PFSK-1 (cell line): Measurements from ENCODE around the gene FNIP1. TPM values are rescaled to one million over a fixed set of nuclear protein-coding genes. Genes with fewer than 3 reads are reported as not detected.

Experiments used
- FOXP2 ChIP-seq: optimal IDR thresholded peaks from 2 replicates; pipeline ENCODE3; 2011; ENCODE audit warnings: borderline replicate concordance, control low read depth, inconsistent platforms; ENCODE audit not compliant: insufficient read depth; ENCODE audit errors: extremely low read length, extremely low read depth
- POLR2AphosphoS5 ChIP-seq: IDR thresholded peaks from 2 replicates; pipeline ENCODE4 v1.6.1; 2012; ENCODE audit warnings: low read depth, mild to moderate bottlenecking, control low read depth, low read length, moderate library complexity
- REST ChIP-seq, 2 experiments: IDR thresholded peaks; 2 replicates each; pipeline versions ENCODE4 v1.6.1 to v1.8.0; 2011 to 2012; ENCODE audit warnings: low read depth in 2 of 2, low read length in 2 of 2, control low read depth in 1 of 2, inconsistent platforms in 1 of 2, mild to moderate bottlenecking in 1 of 2, moderate library complexity in 1 of 2; ENCODE audit not compliant: insufficient read depth in 1 of 2
- SIN3A ChIP-seq: IDR thresholded peaks from 2 replicates; pipeline ENCODE4 v1.6.1; 2012; ENCODE audit warnings: mild to moderate bottlenecking, low read length, moderate library complexity, borderline replicate concordance; ENCODE audit not compliant: insufficient read depth
- TAF1 ChIP-seq: IDR thresholded peaks from 2 replicates; pipeline ENCODE4 v1.6.1; 2012; ENCODE audit warnings: low read length, control low read depth, borderline replicate concordance; ENCODE audit not compliant: insufficient read depth
- polyA plus RNA-seq: library from polyadenylated mRNA; unstranded; fragments of >200 nt; gene quantifications from one replicate; pipeline ENCODE4 v1.2.1, GENCODE V29; 2012; ENCODE audit warnings: low read depth, missing spikeins; ENCODE audit not compliant: insufficient read length

Gene FNIP1
- 8.8 TPM for polyA plus RNA-seq

GRCh38 chr5:131796793-131797693, at the start of gene FNIP1:
Gene FNIP1, minus strand, starts transcription at chr5:131797017. Its CDS starts 96 bp downstream, at chr5:131796921.
- TF ChIP-seq POLR2AphosphoS5: peak; percentile 87
- TF ChIP-seq TAF1: peak; percentile 92
- peak; percentile 40 for TF ChIP-seq FOXP2
- TF ChIP-seq REST (IDR thresholded peaks at IDR 0.05; ENCODE audit: insufficient read depth in 1 of 2, low read depth in 2 of 2, low read length in 2 of 2): 0 out of 4 replicates have a peak, but pooled peaks of 1 of the 2 experiments have one; percentile 33
- TF ChIP-seq SIN3A: peak; percentile 92

GRCh38 chr5:131846536-131846935, 49.7 kb upstream of the FNIP1 start:
- TF ChIP-seq TAF1: no peak
- TF ChIP-seq SIN3A: no peak
- no peak for TF ChIP-seq REST (IDR thresholded peaks at IDR 0.05; ENCODE audit: insufficient read depth in 1 of 2, low read depth in 2 of 2, low read length in 2 of 2)

GRCh38 chr5:131845828-131846227, 49.0 kb upstream of the FNIP1 start:
- TF ChIP-seq POLR2AphosphoS5 (no peak), SIN3A (no peak), TAF1 (no peak), REST (IDR thresholded peaks at IDR 0.05; ENCODE audit: insufficient read depth in 1 of 2, low read depth in 2 of 2, low read length in 2 of 2) (no peak), FOXP2 (no peak)

- TF ChIP-seq TAF1: no peak
- no peak for TF ChIP-seq POLR2AphosphoS5
- no peak for TF ChIP-seq SIN3A
- TF ChIP-seq FOXP2: no peak
- TF ChIP-seq REST (IDR thresholded peaks at IDR 0.05; ENCODE audit: insufficient read depth in 1 of 2, low read depth in 2 of 2, low read length in 2 of 2): no peak
Measured at GRCh38 chr5:131825404-131826013, 28.7 kb upstream of the FNIP1 start.
